Adrenal gland (tissue), 12 donors: Measurements from ENCODE around the gene SLC5A11. TPM values are rescaled to one million over a fixed set of nuclear protein-coding genes. Genes with fewer than 3 reads are reported as not detected.
A peak's percentile ranks its signal among the peaks of the same experiment; 100 is the strongest.

Source experiments
- DNase-seq, 7 donors: peaks; one replicate each; pipeline ENCODE4 v3.0.0-alpha.2; 2019 to 2020
- H3K27ac ChIP-seq, 5 donors: fragments of 200-600 bp; sonication (generic) in 4 of 5; 1 replicate in 3 of 5; 2 replicates in 2 of 5; pipeline versions ENCODE4 v1.5.1 to v1.8.0; 2016 to 2020; ENCODE audit warnings: mild to moderate bottlenecking in 1 of 5
- H3K27me3 ChIP-seq: fragments of 200-600 bp; 2 replicates; pipeline ENCODE4 v1.8.0; 2021
- H3K36me3 ChIP-seq, 2 donors: fragments of 200-600 bp; replicated peaks in 1 of 2; 1 replicate in 1 of 2; 2 replicates in 1 of 2; pipeline versions ENCODE4 v1.5.1 to v1.8.0; 2018 to 2022
- H3K4me1 ChIP-seq, 2 donors: fragments of 200-600 bp; replicated peaks in 1 of 2; 1 replicate in 1 of 2; 2 replicates in 1 of 2; pipeline versions ENCODE4 v1.5.1 to v1.8.0; 2018 to 2021
- H3K4me3 ChIP-seq, 4 donors: fragments of 200-600 bp; sonication (generic) in 3 of 4; one replicate each; pipeline ENCODE4 v1.5.1; 2016 to 2018
- H3K9me3 ChIP-seq, 3 donors: fragments of 200-600 bp; sonication (generic) in 1 of 3; replicated peaks in 1 of 3; 1 replicate in 2 of 3; 2 replicates in 1 of 3; pipeline versions ENCODE4 v1.5.1 to v1.8.0; 2016 to 2021
- CTCF ChIP-seq, 6 experiments: fragments of 450-650 bp in 4 of 6; fragments of 200-600 bp in 2 of 6; sonication (generic) in 1 of 6; IDR thresholded peaks; 1 replicate in 5 of 6; 2 replicates in 1 of 6; pipeline versions ENCODE4 v1.5.1 to v1.8.0; 2016 to 2021; ENCODE audit warnings: antibody characterized with exemption in 6 of 6, mild to moderate bottlenecking in 2 of 6, moderate library complexity in 1 of 6
- POLR2A ChIP-seq, 2 donors: fragments of 450-650 bp; IDR thresholded peaks; one replicate each; pipeline ENCODE4 v1.6.1; 2017; ENCODE audit warnings: antibody characterized with exemption in 2 of 2, mild to moderate bottlenecking in 2 of 2, moderate library complexity in 1 of 2
- WGBS, 4 donors: extraction: QIAGEN DNeasy Blood & Tissue Kit in 2 of 4; methylation state at CpG; one replicate each; pipeline versions ENCODE4 v1.1.5 to v1.1.7; 2013 to 2017; 5-methylcytosine and 5-hydroxymethylcytosine counted together
- intact Hi-C, 2 donors: fragments of 100-400 bp; cut with DNase I; formaldehyde crosslinking; loops; one replicate each; pipeline versions ENCODE4 v1.14.1 to v1.15.0; 2022 to 2023
- polyA plus RNA-seq, 3 donors: library from polyadenylated mRNA; stranded (reverse); fragments of 200-250 nt in 2 of 3; fragments of 350-450 nt in 1 of 3; fragmentation: Illumina TruSeq in 1 of 3; extraction: RNeasy Lipid Tissue Mini Kit (QIAGEN cat#74804) in 1 of 3; gene quantifications; one replicate each; pipeline ENCODE4 v1.2.3, GENCODE V29; 2013 to 2014
- total RNA-seq, 9 donors: library from RNA; depleted of rRNA in 4 of 9; stranded (reverse); fragments of >200 nt in 4 of 9; fragments of 120-200 nt in 1 of 9; fragmentation: NEBNext Ultra II Directional in 1 of 9; extraction: Animal tissue kit (Norgen Biotek cat#: 25700) in 1 of 9; gene quantifications; one replicate each; pipeline versions ENCODE4 v1.1.0 to v1.2.4, GENCODE V29; 2013 to 2023
- donor health status: healthy with polysubstance abuse.
- donor health status: Bipolar disorder and iron deficiency.
- donor health status: DM: yes; HTN: yes; CAD: no.
- donor health status: DM: no; HTN: no; CAD: no.
- donor health status: DM: no; HTN: no; CAD: no.
- donor health status: DM: yes; HTN: yes; CAD: no.

The SLC5A11 gene
- total and polyA plus RNA-seq, 12 donors: 0.17 to 0.57 (median 0.43) TPM; not detected in 8

GRCh38 chr16:24939738-24940137, 94.0 kb downstream of the SLC5A11 start:
- no peak for DNase-seq
- H3K27ac ChIP-seq: no peak overlapping the region
- TF ChIP-seq CTCF (IDR thresholded peaks at IDR 0.05) (no peak), POLR2A (IDR thresholded peaks at IDR 0.05) (no peak)
- intact Hi-C loops: loop anchor here in 1 of 2 donors (10.0 kb wide), 1 partner anchor 115 kb away; no protein-coding TSS in a partner anchor
- WGBS, 4 donors: 83 to 97% (median 93%) methylated on average over 2 of the region's 2 CpGs
- H3K36me3 ChIP-seq: peaks cover 0 to 82% of the 10 kb centered on the region in 2 donors
- H3K4me3 ChIP-seq: no peak overlapping the region
- no peaks in the 10 kb centered on the region for H3K27me3 ChIP-seq
- H3K9me3 ChIP-seq: no peaks in the 10 kb centered on the region
- H3K4me1 ChIP-seq: no peaks in the 10 kb centered on the region

- 93 to 95% (median 94%) methylated on average over 7 of the region's 7 CpGs for WGBS, 4 donors
- Histone ChIP-seq H3K27ac (no peak overlapping the region), H3K36me3 (peaks cover 3 to 76% of the 10 kb centered on the region in 2 donors), H3K4me1 (no peaks in the 10 kb centered on the region), H3K9me3 (no peaks in the 10 kb centered on the region), H3K4me3 (no peak overlapping the region), H3K27me3 (no peaks in the 10 kb centered on the region)
- TF ChIP-seq POLR2A (IDR thresholded peaks at IDR 0.05) (no peak), CTCF (IDR thresholded peaks at IDR 0.05) (no peak)
- intact Hi-C loops: loop anchor here in 1 of 2 donors (10.0 kb wide), 1 partner anchor 119 kb away; no protein-coding TSS in a partner anchor
- peak in 1 of 7 donors; percentile 20 for DNase-seq
Measured at GRCh38 chr16:24943471-24943870, 97.7 kb downstream of the SLC5A11 start.

GRCh38 chr16:24944206-24944605, 98.4 kb downstream of the SLC5A11 start:
- 85 to 98% (median 97%) methylated on average over 3 of the region's 3 CpGs for WGBS, 4 donors
- intact Hi-C loops: loop anchor here in 1 of 2 donors (10.0 kb wide), 1 partner anchor 119 kb away; no protein-coding TSS in a partner anchor
- H3K36me3 ChIP-seq: peaks cover 4 to 76% of the 10 kb centered on the region in 2 donors

GRCh38 chr16:24946155-24946554, 100.4 kb downstream of the SLC5A11 start:
- Histone ChIP-seq H3K27me3 (no peaks in the 10 kb centered on the region), H3K27ac (no peak overlapping the region), H3K4me3 (no peak overlapping the region), H3K9me3 (no peaks in the 10 kb centered on the region), H3K4me1 (no peaks in the 10 kb centered on the region), H3K36me3 (peaks cover 4 to 68% of the 10 kb centered on the region in 2 donors)
- intact Hi-C loops: loop anchor here in 1 of 2 donors (10.0 kb wide), 1 partner anchor 121 kb away; no protein-coding TSS in a partner anchor
- peak in 1 of 7 donors; percentile 41 for DNase-seq
- TF ChIP-seq CTCF (IDR thresholded peaks at IDR 0.05) (no peak), POLR2A (IDR thresholded peaks at IDR 0.05) (no peak)
- WGBS, 4 donors: 84 to 94% (median 89%) methylated on average over 6 of the region's 6 CpGs

More at GRCh38 chr16:24944206-24944605, 98.4 kb downstream of the SLC5A11 start:
- Histone ChIP-seq H3K27ac (no peak overlapping the region), H3K27me3 (no peaks in the 10 kb centered on the region), H3K9me3 (no peaks in the 10 kb centered on the region), H3K4me1 (no peaks in the 10 kb centered on the region), H3K4me3 (no peak overlapping the region)
- no peak for TF ChIP-seq POLR2A (IDR thresholded peaks at IDR 0.05)
- TF ChIP-seq CTCF (IDR thresholded peaks at IDR 0.05): no peak
- peak in 1 of 7 donors; percentile 7 for DNase-seq
